ACHN (cell line): Measurements from ENCODE around the gene TAAR9.

Source experiments
- DNase-seq: peaks from one replicate; pipeline ENCODE4 v3.0.0-alpha.2; 2015
- in situ Hi-C: cut with HindIII; loops from 2 replicates; pipeline ENCODE4 v1.10.0; 2017; ENCODE audit warnings: low sequenced_read_pairs, low pct_ligation_motif_present, low pct_unique_long_range_greater_than_20kb

The TAAR9 gene

GRCh38 chr6:132566404-132566803, 28.3 kb downstream of the TAAR9 start:
- in situ Hi-C loops, result no loop called here
- DNase-seq, result no peak

GRCh38 chr6:132567566-132567965, 29.5 kb downstream of the TAAR9 start:
- in situ Hi-C loops, result no loop called here
- DNase-seq, result no peak

GRCh38 chr6:132568611-132569010, 30.5 kb downstream of the TAAR9 start:
- no peak for DNase-seq
- in situ Hi-C loops, result no loop called here

- in situ Hi-C loops, result no loop called here
- no peak for DNase-seq
Measured at GRCh38 chr6:132569170-132569569, 31.1 kb downstream of the TAAR9 start.

- no peak for DNase-seq
- in situ Hi-C loops, result no loop called here
Measured at GRCh38 chr6:132570221-132570777, 32.2 kb downstream of the TAAR9 start, which contains the start of gene TAAR6. TSS of gene TAAR6 (plus strand) at chr6:132570322. CDS start at chr6:132570322, 0 bp downstream.

GRCh38 chr6:132571774-132572173, 33.7 kb downstream of the TAAR9 start:
- DNase-seq, result no peak
- in situ Hi-C loops, result no loop called here

- DNase-seq, result no peak
- in situ Hi-C loops, result no loop called here
Measured at GRCh38 chr6:132584698-132585097, 46.6 kb downstream of the TAAR9 start.

- no peak for DNase-seq
- in situ Hi-C loops, result no loop called here
Measured at GRCh38 chr6:132587424-132587823, 49.3 kb downstream of the TAAR9 start.
